ENCODE measurements around the gene SPSB3. TPM values are rescaled to one million over a fixed set of nuclear protein-coding genes. Genes with fewer than 3 reads are reported as not detected.

SPSB3 gene
- total RNA-seq, 4 donors from 2014 or later = 86.2 to 161 (median 88.3) TPM

DNA sequence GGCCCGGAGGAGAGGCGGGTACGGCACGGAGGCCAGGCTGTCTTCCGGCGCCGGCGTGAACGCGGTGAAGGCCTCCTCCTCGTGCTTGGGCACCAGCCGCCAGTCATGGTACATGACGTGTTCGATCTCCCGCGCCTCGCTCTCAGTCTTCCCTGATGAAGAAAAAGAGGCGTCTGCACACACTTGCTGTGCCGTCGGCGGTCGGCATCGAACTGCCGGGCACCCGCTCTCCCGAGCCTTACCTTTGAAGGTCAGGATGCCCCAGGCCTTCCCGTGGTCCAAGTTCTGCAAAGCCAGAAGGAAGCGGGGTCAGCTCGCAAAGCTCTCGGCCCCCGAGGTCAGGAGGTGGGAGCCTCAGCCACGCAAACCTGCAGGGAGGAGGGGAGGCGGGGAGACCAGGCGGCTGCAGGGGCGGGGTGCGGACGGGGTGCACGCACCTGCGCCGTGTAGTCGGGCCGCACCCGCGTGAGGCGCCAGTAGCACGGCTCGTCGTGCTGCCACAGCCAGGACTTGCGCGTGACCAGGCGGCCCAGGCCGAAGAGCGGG is 9.9 kb downstream of the SPSB3 start, which contains the start of gene EME2:
TSS of gene EME2 (plus strand) at position 449 of the 546 bp plus-strand sequence. CDS start 418 bp downstream, outside the sequence.
- peak; percentile 5 to 13 for ATAC-seq
- Histone ChIP-seq H3K27me3 (no peaks in the 10 kb centered on the region), H3K4me3 (peak within 1 kb of the TSS; percentile 70 to 99 (median 79)), H3K27ac (peak within 1 kb of the TSS; percentile 77 to 99 (median 94)), H3K36me3 (peaks cover 0 to 29% of the 10 kb centered on the region in 2 donors), H3K9me3 (no peaks in the 10 kb centered on the region), H3K4me1 (peaks cover 24 to 41% of the 10 kb centered on the region in 2 donors)
- no peak for DNase-seq
- in situ Hi-C loops (cut with MboI; ENCODE audit: low sequenced_read_pairs in 4 of 4) = no loop called here
- intact Hi-C loops (cut with DNase I; ENCODE audit: low total_unique reads) = loop anchor here (2.0 to 10.0 kb wide), 2 partner anchors 54 to 442 kb away; partner anchors contain the start of genes BRICD5, FAHD1, HAGH and PGP
- TF ChIP-seq CTCF (IDR thresholded peaks at IDR 0.05 in 4 of 5, conservative IDR thresholded peaks at IDR 0.05 in 1 of 5) = no peak
- no peak for TF ChIP-seq POLR2A (IDR thresholded peaks at IDR 0.05)

GRCh38 chr16:1771864-1772361 is 10.5 kb downstream of the SPSB3 start:
- Histone ChIP-seq H3K36me3 (peaks cover 0 to 29% of the 10 kb centered on the region in 2 donors), H3K4me1 (peaks cover 24 to 41% of the 10 kb centered on the region in 2 donors), H3K4me3 (peak overlapping the region; percentile 70 to 99 (median 79)), H3K9me3 (no peaks in the 10 kb centered on the region), H3K27ac (peak overlapping the region; percentile 77 to 99 (median 94)), H3K27me3 (no peaks in the 10 kb centered on the region)
- no peak for TF ChIP-seq POLR2A (IDR thresholded peaks at IDR 0.05)
- no peak for TF ChIP-seq CTCF (IDR thresholded peaks at IDR 0.05 in 4 of 5, conservative IDR thresholded peaks at IDR 0.05 in 1 of 5)
- intact Hi-C loops (cut with DNase I; ENCODE audit: low total_unique reads) (loop anchor here (2.0 to 10.0 kb wide), 2 partner anchors 55 to 443 kb away; partner anchors contain the start of genes BRICD5, FAHD1, HAGH and PGP), in situ Hi-C loops (cut with MboI; ENCODE audit: low sequenced_read_pairs in 4 of 4) (no loop called here)
- no peak for ATAC-seq
- DNase-seq = no peak

GRCh38 chr16:1771188-1771863 is 11.0 kb downstream of the SPSB3 start, which contains the start of gene NME3:
Gene NME3 (minus strand): TSS chr16:1771543. CDS start chr16:1771534, 9 bp downstream.
- H3K9me3 ChIP-seq = no peaks in the 10 kb centered on the region
- in situ Hi-C loops (cut with MboI; ENCODE audit: low sequenced_read_pairs in 4 of 4) = no loop called here
- H3K27me3 ChIP-seq = no peaks in the 10 kb centered on the region
- H3K4me3 ChIP-seq = peak within 1 kb of the TSS; percentile 70 to 99 (median 79)
- H3K27ac ChIP-seq = peak within 1 kb of the TSS; percentile 77 to 99 (median 94)
- DNase-seq (peak in 1 of 2 donors; percentile 70), ATAC-seq (peak; percentile 46 to 64)
- intact Hi-C loops (cut with DNase I; ENCODE audit: low total_unique reads) = loop anchor here (10.0 kb wide), 1 partner anchor 443 kb away; the partner anchor contains the start of genes BRICD5 and PGP
- H3K36me3 ChIP-seq = peaks cover 0 to 29% of the 10 kb centered on the region in 2 donors
- peak in 1 of 5 experiments; percentile 14 for TF ChIP-seq CTCF (IDR thresholded peaks at IDR 0.05 in 4 of 5, conservative IDR thresholded peaks at IDR 0.05 in 1 of 5)
- TF ChIP-seq POLR2A (IDR thresholded peaks at IDR 0.05) = no peak
- H3K4me1 ChIP-seq = peaks cover 24 to 41% of the 10 kb centered on the region in 2 donors

- no peaks in the 10 kb centered on the region for H3K9me3 ChIP-seq
- H3K27ac ChIP-seq = peak overlapping the region; percentile 77 to 99 (median 94)
- H3K4me3 ChIP-seq = peak overlapping the region; percentile 70 to 99 (median 79)
- no peak for TF ChIP-seq POLR2A (IDR thresholded peaks at IDR 0.05)
- TF ChIP-seq CTCF (IDR thresholded peaks at IDR 0.05 in 4 of 5, conservative IDR thresholded peaks at IDR 0.05 in 1 of 5) = no peak
- peak in 1 of 2 donors; percentile 60 for DNase-seq
- intact Hi-C loops (cut with DNase I; ENCODE audit: low total_unique reads) (loop anchor here (10.0 kb wide), 1 partner anchor 444 kb away; the partner anchor contains the start of genes BRICD5 and PGP), in situ Hi-C loops (cut with MboI; ENCODE audit: low sequenced_read_pairs in 4 of 4) (no loop called here)
- H3K36me3 ChIP-seq = peaks cover 0 to 33% of the 10 kb centered on the region in 2 donors
- peak; percentile 6 to 19 for ATAC-seq
- H3K4me1 ChIP-seq = peaks cover 24 to 41% of the 10 kb centered on the region in 2 donors
- no peaks in the 10 kb centered on the region for H3K27me3 ChIP-seq
Observed at GRCh38 chr16:1770328-1771187, 11.8 kb downstream of the SPSB3 start.

Measured in gastrocnemius medialis (tissue), 4 donors.